BJ (cell line): ENCODE results near the gene DCAF12. TPM values are rescaled to one million over a fixed set of nuclear protein-coding genes. Genes with fewer than 3 reads are reported as not detected.

Experiments
- CTCF ChIA-PET: fragments of 350-600 bp; formaldehyde crosslinking; extraction: SDS; loops from one replicate; lab custom pipeline; 2021; ENCODE audit warnings: antibody characterized with exemption, inconsistent platforms; lab: Yijun Ruan, JAX
- POLR2A ChIA-PET: fragments of 300-600 bp; sonication (Branson Sonifier 250); formaldehyde crosslinking; extraction: SDS; loops from one replicate; lab custom pipeline; 2021; ENCODE audit warnings: antibody characterized with exemption; lab: Charles Lee
- DNase-seq: peaks from one replicate; pipeline ENCODE4 v3.0.0-alpha.2; 2011; ENCODE audit warnings: low read depth
- H3K27me3 ChIP-seq: 2 replicates; pipeline ENCODE4 v1.6.0; 2011; ENCODE audit warnings: low read length; ENCODE audit not compliant: control insufficient read depth, insufficient read depth
- H3K36me3 ChIP-seq: 2 replicates; pipeline ENCODE4 v1.5.1; 2011; ENCODE audit warnings: low read length; ENCODE audit not compliant: control insufficient read depth, insufficient read depth
- H3K4me3 ChIP-seq: 2 replicates; pipeline ENCODE4 v1.5.1; 2011; ENCODE audit warnings: low read depth, mild to moderate bottlenecking, control low read depth, low read length
- CTCF ChIP-seq: IDR thresholded peaks from 2 replicates; pipeline ENCODE4 v1.5.1; 2011; ENCODE audit warnings: low read depth, mild to moderate bottlenecking, control low read depth, inconsistent platforms, low read length, moderate library complexity; ENCODE audit not compliant: insufficient read depth
- polyA plus RNA-seq: library from polyadenylated mRNA; depleted of rRNA; stranded (reverse); fragments of >200 nt; gene quantifications from 2 replicates; pipeline ENCODE4 v1.2.3, GENCODE V29; 2011

DCAF12 gene
- polyA plus RNA-seq, 1 experiment = 37.0 TPM

GRCh38 chr9:34072868-34073590 is 53.5 kb downstream of the DCAF12 start:
- POLR2A ChIA-PET = no interaction called here
- Histone ChIP-seq H3K27me3 (no peaks in the 10 kb centered on the region), H3K36me3 (no peaks in the 10 kb centered on the region), H3K4me3 (no peak overlapping the region)
- CTCF ChIA-PET = interaction anchor here (0.9 to 3.4 kb wide), 23 partner anchors 8 to 351 kb away, joined by 3 to 36 read pairs (median 7); partner anchors contain the start of gene UBAP2
- TF ChIP-seq CTCF = no peak
- peak; percentile 60 for DNase-seq

- no peak overlapping the region for H3K4me3 ChIP-seq
- TF ChIP-seq CTCF = no peak
- CTCF ChIA-PET = interaction anchor here (1.1 to 3.4 kb wide), 10 partner anchors 9 to 335 kb away, joined by 4 to 36 read pairs (median 8); no protein-coding TSS in a partner anchor
- H3K27me3 ChIP-seq = no peaks in the 10 kb centered on the region
- POLR2A ChIA-PET = no interaction called here
- no peaks in the 10 kb centered on the region for H3K36me3 ChIP-seq
- DNase-seq = no peak
Observed at GRCh38 chr9:34072410-34072809, 54.1 kb downstream of the DCAF12 start.

GRCh38 chr9:34070606-34071324 is 55.7 kb downstream of the DCAF12 start:
- TF ChIP-seq CTCF = no peak
- Histone ChIP-seq H3K36me3 (no peaks in the 10 kb centered on the region), H3K4me3 (no peak overlapping the region), H3K27me3 (no peaks in the 10 kb centered on the region)
- CTCF ChIA-PET = interaction anchor here (3.1 kb wide), 1 partner anchor 291 kb away, joined by 8 read pairs; no protein-coding TSS in a partner anchor
- peak; percentile 19 for DNase-seq
- POLR2A ChIA-PET = interaction anchor here (0.6 to 0.7 kb wide), 3 partner anchors 16 to 94 kb away, joined by 3 to 4 read pairs (median 4); no protein-coding TSS in a partner anchor

GRCh38 chr9:34069831-34070230 is 56.7 kb downstream of the DCAF12 start:
- DNase-seq = no peak
- Histone ChIP-seq H3K36me3 (no peaks in the 10 kb centered on the region), H3K27me3 (no peaks in the 10 kb centered on the region), H3K4me3 (no peak overlapping the region)
- no peak for TF ChIP-seq CTCF
- CTCF ChIA-PET = no interaction called here
- POLR2A ChIA-PET = interaction anchor here (0.6 kb wide), 1 partner anchor 20 kb away, joined by 4 read pairs; no protein-coding TSS in a partner anchor

- no peaks in the 10 kb centered on the region for H3K36me3 ChIP-seq
- TF ChIP-seq CTCF = no peak
- CTCF ChIA-PET = no interaction called here
- POLR2A ChIA-PET = no interaction called here
- H3K4me3 ChIP-seq = no peak overlapping the region
- H3K27me3 ChIP-seq = no peaks in the 10 kb centered on the region
- DNase-seq = no peak
Observed at GRCh38 chr9:34065541-34065940, 61.0 kb downstream of the DCAF12 start.
